Measurements from ENCODE around the gene KLHL22. TPM values are rescaled to one million over a fixed set of nuclear protein-coding genes. Genes with fewer than 3 reads are reported as not detected.

Gene KLHL22
- total RNA-seq, 1 experiment from 2014 or later: 20.0 TPM

- intact Hi-C loops (cut with micrococcal nuclease; ENCODE audit: unreplicated experiment): no loop called here
- BruUV-seq (replicated peaks): no TSS peak
- no peak for DNase-seq
- no peaks in the 10 kb centered on the region for H3K9me3 ChIP-seq (ENCODE audit: insufficient read depth, low read depth)
- CTCF ChIA-PET: no interaction called here
- peaks cover 97% of the 10 kb centered on the region for H3K79me2 ChIP-seq (ENCODE audit: low read depth)
- no peaks in the 10 kb centered on the region for H3K9me2 ChIP-seq (ENCODE audit: insufficient read depth)
- peaks cover 54% of the 10 kb centered on the region for H4K20me1 ChIP-seq (ENCODE audit: insufficient read depth)
- H3K36me3 ChIP-seq (ENCODE audit: low read depth): 0 out of 2 replicates have a peak, but pooled peaks cover 8% of the 10 kb centered on the region
- POLR2A ChIA-PET (ENCODE audit: unreplicated experiment): no interaction called here
- no peak overlapping the region for H3K4me2 ChIP-seq
- H3F3A ChIP-seq (ENCODE audit: insufficient read depth, low read depth): no peaks in the 10 kb centered on the region; the same call in 1 of the 2 replicates
- H3K27ac ChIP-seq: no peak overlapping the region
- no peak overlapping the region for H2AFZ ChIP-seq
- peaks cover 9% of the 10 kb centered on the region for H3K4me1 ChIP-seq (replicated peaks; ENCODE audit: insufficient read depth)
- no peak for TF ChIP-seq EZH2 (IDR thresholded peaks at IDR 0.05; ENCODE audit: low read depth)
- TF ChIP-seq CTCF (conservative IDR thresholded peaks at IDR 0.05): no peak
- no peak overlapping the region for H3K4me3 ChIP-seq
- H3K27me3 ChIP-seq (ENCODE audit: insufficient read depth, low read depth): no peaks in the 10 kb centered on the region
Observed at GRCh38 chr22:20516399-20516798, 20.8 kb upstream of the KLHL22 start.

- DNase-seq: peak in 1 of 2 experiments; percentile 20
- H3F3A ChIP-seq (ENCODE audit: insufficient read depth, low read depth): peaks cover 14% of the 10 kb centered on the region
- CTCF ChIA-PET: no interaction called here
- intact Hi-C loops (cut with micrococcal nuclease; ENCODE audit: unreplicated experiment): no loop called here
- H3K79me2 ChIP-seq (ENCODE audit: low read depth): peaks cover 98% of the 10 kb centered on the region
- no peak overlapping the region for H3K4me2 ChIP-seq
- H4K20me1 ChIP-seq (ENCODE audit: insufficient read depth): peaks cover 54% of the 10 kb centered on the region
- H3K9me3 ChIP-seq (ENCODE audit: insufficient read depth, low read depth): no peaks in the 10 kb centered on the region
- TF ChIP-seq CTCF (conservative IDR thresholded peaks at IDR 0.05) (no peak), EZH2 (IDR thresholded peaks at IDR 0.05; ENCODE audit: low read depth) (no peak)
- BruUV-seq (replicated peaks): no TSS peak
- no peaks in the 10 kb centered on the region for H3K9me2 ChIP-seq (ENCODE audit: insufficient read depth)
- POLR2A ChIA-PET (ENCODE audit: unreplicated experiment): interaction anchor here (0.6 kb wide), 1 partner anchor 11 kb away, joined by 5 read pairs; no protein-coding TSS in a partner anchor
- H3K4me1 ChIP-seq (replicated peaks; ENCODE audit: insufficient read depth): peaks cover 24% of the 10 kb centered on the region
- H3K27ac ChIP-seq: no peak overlapping the region
- H3K36me3 ChIP-seq (ENCODE audit: low read depth): 0 out of 2 replicates have a peak, but pooled peaks cover 8% of the 10 kb centered on the region
- no peaks in the 10 kb centered on the region for H3K27me3 ChIP-seq (ENCODE audit: insufficient read depth, low read depth)
- no peak overlapping the region for H3K4me3 ChIP-seq
- no peak overlapping the region for H2AFZ ChIP-seq
Observed at GRCh38 chr22:20514658-20515406, 19.2 kb upstream of the KLHL22 start.

- DNase-seq: no peak
- Histone ChIP-seq H3K9me2 (ENCODE audit: insufficient read depth) (no peaks in the 10 kb centered on the region), H2AFZ (no peak overlapping the region), H3K9me3 (ENCODE audit: insufficient read depth, low read depth) (no peaks in the 10 kb centered on the region), H3K4me3 (no peak overlapping the region), H3K27me3 (ENCODE audit: insufficient read depth, low read depth) (no peaks in the 10 kb centered on the region), H4K20me1 (ENCODE audit: insufficient read depth) (peaks cover 27% of the 10 kb centered on the region), H3F3A (ENCODE audit: insufficient read depth, low read depth) (peaks cover 27% of the 10 kb centered on the region), H3K27ac (0 out of 2 replicates have a peak overlapping the region, but pooled peaks have one; percentile 98), H3K79me2 (ENCODE audit: low read depth) (peaks cover 89% of the 10 kb centered on the region), H3K36me3 (ENCODE audit: low read depth) (0 out of 2 replicates have a peak, but pooled peaks cover 8% of the 10 kb centered on the region), H3K4me2 (peak overlapping the region; percentile 100), H3K4me1 (replicated peaks; ENCODE audit: insufficient read depth) (peaks cover 24% of the 10 kb centered on the region)
- POLR2A ChIA-PET (ENCODE audit: unreplicated experiment): interaction anchor here (0.6 kb wide), 1 partner anchor 9 kb away, joined by 11 read pairs; no protein-coding TSS in a partner anchor
- TF ChIP-seq CTCF (conservative IDR thresholded peaks at IDR 0.05) (no peak), EZH2 (IDR thresholded peaks at IDR 0.05; ENCODE audit: low read depth) (no peak)
- BruUV-seq (replicated peaks): no TSS peak
- intact Hi-C loops (cut with micrococcal nuclease; ENCODE audit: unreplicated experiment): no loop called here
- CTCF ChIA-PET: interaction anchor here (0.5 to 0.7 kb wide), 2 partner anchors 13 to 94 kb away, joined by 3 to 4 read pairs; no protein-coding TSS in a partner anchor
Observed at GRCh38 chr22:20511578-20512229, 16.1 kb upstream of the KLHL22 start.

Data from PC-9 (cell line).